ENCODE results near the gene CYFIP2. TPM values are rescaled to one million over a fixed set of nuclear protein-coding genes. Genes with fewer than 3 reads are reported as not detected.

Gene CYFIP2
- polyA plus RNA-seq, 1 donor from 2014 or later, result 59.7 TPM

GRCh38 chr5:157308836-157309465 lies 43.0 kb downstream of the CYFIP2 start:
- TF ChIP-seq, protein P1, sequence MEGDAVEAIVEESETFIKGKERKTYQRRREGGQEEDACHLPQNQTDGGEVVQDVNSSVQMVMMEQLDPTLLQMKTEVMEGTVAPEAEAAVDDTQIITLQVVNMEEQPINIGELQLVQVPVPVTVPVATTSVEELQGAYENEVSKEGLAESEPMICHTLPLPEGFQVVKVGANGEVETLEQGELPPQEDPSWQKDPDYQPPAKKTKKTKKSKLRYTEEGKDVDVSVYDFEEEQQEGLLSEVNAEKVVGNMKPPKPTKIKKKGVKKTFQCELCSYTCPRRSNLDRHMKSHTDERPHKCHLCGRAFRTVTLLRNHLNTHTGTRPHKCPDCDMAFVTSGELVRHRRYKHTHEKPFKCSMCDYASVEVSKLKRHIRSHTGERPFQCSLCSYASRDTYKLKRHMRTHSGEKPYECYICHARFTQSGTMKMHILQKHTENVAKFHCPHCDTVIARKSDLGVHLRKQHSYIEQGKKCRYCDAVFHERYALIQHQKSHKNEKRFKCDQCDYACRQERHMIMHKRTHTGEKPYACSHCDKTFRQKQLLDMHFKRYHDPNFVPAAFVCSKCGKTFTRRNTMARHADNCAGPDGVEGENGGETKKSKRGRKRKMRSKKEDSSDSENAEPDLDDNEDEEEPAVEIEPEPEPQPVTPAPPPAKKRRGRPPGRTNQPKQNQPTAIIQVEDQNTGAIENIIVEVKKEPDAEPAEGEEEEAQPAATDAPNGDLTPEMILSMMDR (IDR thresholded peaks at IDR 0.05; ENCODE audit: poor library complexity, severe bottlenecking), result no peak
- TF ChIP-seq MXI1 (conservative IDR thresholded peaks at IDR 0.05; ENCODE audit: poor library complexity, severe bottlenecking) (no peak), EP300 (conservative IDR thresholded peaks at IDR 0.05; ENCODE audit: poor library complexity, severe bottlenecking) (no peak), POLR2AphosphoS5 (IDR thresholded peaks at IDR 0.05) (no peak), SMC3 (conservative IDR thresholded peaks at IDR 0.05; ENCODE audit: poor library complexity) (no peak), EZH2 (IDR thresholded peaks at IDR 0.05; ENCODE audit: borderline replicate concordance, insufficient read depth, low read length, poor library complexity, severe bottlenecking) (no peak), RAD21 (conservative IDR thresholded peaks at IDR 0.05) (no peak), TAF1 (IDR thresholded peaks at IDR 0.05; ENCODE audit: low read depth) (no peak)
- TF ChIP-seq, protein P2, sequence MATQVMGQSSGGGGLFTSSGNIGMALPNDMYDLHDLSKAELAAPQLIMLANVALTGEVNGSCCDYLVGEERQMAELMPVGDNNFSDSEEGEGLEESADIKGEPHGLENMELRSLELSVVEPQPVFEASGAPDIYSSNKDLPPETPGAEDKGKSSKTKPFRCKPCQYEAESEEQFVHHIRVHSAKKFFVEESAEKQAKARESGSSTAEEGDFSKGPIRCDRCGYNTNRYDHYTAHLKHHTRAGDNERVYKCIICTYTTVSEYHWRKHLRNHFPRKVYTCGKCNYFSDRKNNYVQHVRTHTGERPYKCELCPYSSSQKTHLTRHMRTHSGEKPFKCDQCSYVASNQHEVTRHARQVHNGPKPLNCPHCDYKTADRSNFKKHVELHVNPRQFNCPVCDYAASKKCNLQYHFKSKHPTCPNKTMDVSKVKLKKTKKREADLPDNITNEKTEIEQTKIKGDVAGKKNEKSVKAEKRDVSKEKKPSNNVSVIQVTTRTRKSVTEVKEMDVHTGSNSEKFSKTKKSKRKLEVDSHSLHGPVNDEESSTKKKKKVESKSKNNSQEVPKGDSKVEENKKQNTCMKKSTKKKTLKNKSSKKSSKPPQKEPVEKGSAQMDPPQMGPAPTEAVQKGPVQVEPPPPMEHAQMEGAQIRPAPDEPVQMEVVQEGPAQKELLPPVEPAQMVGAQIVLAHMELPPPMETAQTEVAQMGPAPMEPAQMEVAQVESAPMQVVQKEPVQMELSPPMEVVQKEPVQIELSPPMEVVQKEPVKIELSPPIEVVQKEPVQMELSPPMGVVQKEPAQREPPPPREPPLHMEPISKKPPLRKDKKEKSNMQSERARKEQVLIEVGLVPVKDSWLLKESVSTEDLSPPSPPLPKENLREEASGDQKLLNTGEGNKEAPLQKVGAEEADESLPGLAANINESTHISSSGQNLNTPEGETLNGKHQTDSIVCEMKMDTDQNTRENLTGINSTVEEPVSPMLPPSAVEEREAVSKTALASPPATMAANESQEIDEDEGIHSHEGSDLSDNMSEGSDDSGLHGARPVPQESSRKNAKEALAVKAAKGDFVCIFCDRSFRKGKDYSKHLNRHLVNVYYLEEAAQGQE (IDR thresholded peaks at IDR 0.05; ENCODE audit: borderline replicate concordance), result no peak
- no peak overlapping the region for H3K4me2 ChIP-seq (ENCODE audit: low read length)
- H3K9me3 ChIP-seq (ENCODE audit: low read length), result no peaks in the 10 kb centered on the region
- no peaks in the 10 kb centered on the region for H3F3A ChIP-seq (ENCODE audit: insufficient read depth, low read length, poor library complexity, severe bottlenecking)
- H2AFZ ChIP-seq (ENCODE audit: low read depth, low read length), result no peak overlapping the region
- H3K27ac ChIP-seq (ENCODE audit: low read length), result no peak overlapping the region
- H3K4me3 ChIP-seq (ENCODE audit: low read length), result no peak overlapping the region
- no peaks in the 10 kb centered on the region for H3K9me2 ChIP-seq (ENCODE audit: insufficient read depth, low read length)
- H4K20me1 ChIP-seq (ENCODE audit: insufficient read depth), result no peaks in the 10 kb centered on the region
- H3K9ac ChIP-seq (ENCODE audit: low read length), result no peak overlapping the region
- peaks cover 14% of the 10 kb centered on the region for H3K36me3 ChIP-seq (ENCODE audit: insufficient read depth, low read length)
- no peaks in the 10 kb centered on the region for H3K79me2 ChIP-seq (replicated peaks; ENCODE audit: insufficient read depth, low read length)
- H3K27me3 ChIP-seq (ENCODE audit: insufficient read depth, low read depth, low read length), result no peaks in the 10 kb centered on the region

DNA sequence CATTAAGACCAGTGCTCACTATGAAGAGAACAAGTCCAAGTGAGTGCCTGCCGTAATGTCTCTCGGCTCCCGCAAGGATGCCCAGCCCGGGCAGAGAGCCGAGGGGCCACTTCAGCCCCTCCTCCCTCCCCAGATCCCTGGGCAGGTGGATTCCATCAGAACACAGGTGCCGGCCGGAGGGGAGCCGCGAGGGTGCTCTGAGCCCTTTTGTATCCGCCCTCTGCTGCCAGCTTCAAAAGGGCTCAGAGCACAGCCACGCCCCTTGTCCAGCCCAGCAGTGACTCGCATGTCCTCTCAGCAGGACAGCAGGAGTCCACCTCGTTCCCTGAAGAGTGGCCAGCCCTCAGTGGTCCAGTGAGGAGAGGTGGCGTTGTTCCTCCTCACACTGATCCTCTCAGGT lies 43.9 kb downstream of the CYFIP2 start:
- TF ChIP-seq POLR2AphosphoS5 (IDR thresholded peaks at IDR 0.05), result no peak
- TF ChIP-seq, protein P1 (IDR thresholded peaks at IDR 0.05; ENCODE audit: poor library complexity, severe bottlenecking), result no peak
- no peak for TF ChIP-seq EZH2 (IDR thresholded peaks at IDR 0.05; ENCODE audit: borderline replicate concordance, insufficient read depth, low read length, poor library complexity, severe bottlenecking)
- no peak for TF ChIP-seq RAD21 (conservative IDR thresholded peaks at IDR 0.05)
- no peak for TF ChIP-seq SMC3 (conservative IDR thresholded peaks at IDR 0.05; ENCODE audit: poor library complexity)
- no peak for TF ChIP-seq MXI1 (conservative IDR thresholded peaks at IDR 0.05; ENCODE audit: poor library complexity, severe bottlenecking)
- no peak for TF ChIP-seq TAF1 (IDR thresholded peaks at IDR 0.05; ENCODE audit: low read depth)
- TF ChIP-seq EP300 (conservative IDR thresholded peaks at IDR 0.05; ENCODE audit: poor library complexity, severe bottlenecking), result no peak
- peaks cover 18% of the 10 kb centered on the region for H3K36me3 ChIP-seq (ENCODE audit: insufficient read depth, low read length)
- H3K4me2 ChIP-seq (ENCODE audit: low read length), result no peak overlapping the region
- H3F3A ChIP-seq (ENCODE audit: insufficient read depth, low read length, poor library complexity, severe bottlenecking), result no peaks in the 10 kb centered on the region
- H2AFZ ChIP-seq (ENCODE audit: low read depth, low read length), result no peak overlapping the region
- no peaks in the 10 kb centered on the region for H3K27me3 ChIP-seq (ENCODE audit: insufficient read depth, low read depth, low read length)
- H3K9me2 ChIP-seq (ENCODE audit: insufficient read depth, low read length), result no peaks in the 10 kb centered on the region
- H3K4me3 ChIP-seq (ENCODE audit: low read length), result no peak overlapping the region
- H4K20me1 ChIP-seq (ENCODE audit: insufficient read depth), result no peaks in the 10 kb centered on the region
- H3K27ac ChIP-seq (ENCODE audit: low read length), result no peak overlapping the region
- H3K9ac ChIP-seq (ENCODE audit: low read length), result no peak overlapping the region
- H3K9me3 ChIP-seq (ENCODE audit: low read length), result no peaks in the 10 kb centered on the region
- no peaks in the 10 kb centered on the region for H3K79me2 ChIP-seq (replicated peaks; ENCODE audit: insufficient read depth, low read length)
